ENCODE data around the gene SLC38A10.

The SLC38A10 gene

DNA sequence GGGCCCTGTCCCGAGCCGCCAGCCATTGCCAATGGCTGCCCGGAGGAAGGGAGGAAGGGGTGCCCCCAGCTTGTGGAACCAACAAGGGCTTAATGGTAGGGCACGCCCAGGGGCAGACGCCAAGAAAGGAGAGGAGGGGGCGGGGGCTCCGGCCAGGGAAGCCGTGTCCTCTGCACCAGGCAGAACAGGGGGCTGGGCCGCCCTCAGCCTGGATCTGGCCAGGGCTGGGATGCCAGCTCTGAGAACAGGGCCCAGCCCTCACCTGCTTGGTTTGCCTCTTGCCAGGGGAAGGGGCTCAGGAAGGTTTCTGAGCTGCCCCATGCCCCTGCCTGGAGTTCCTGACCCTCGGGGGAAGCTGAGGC, 35.8 kb upstream of the SLC38A10 start:
- DNase-seq: no peak

DNA sequence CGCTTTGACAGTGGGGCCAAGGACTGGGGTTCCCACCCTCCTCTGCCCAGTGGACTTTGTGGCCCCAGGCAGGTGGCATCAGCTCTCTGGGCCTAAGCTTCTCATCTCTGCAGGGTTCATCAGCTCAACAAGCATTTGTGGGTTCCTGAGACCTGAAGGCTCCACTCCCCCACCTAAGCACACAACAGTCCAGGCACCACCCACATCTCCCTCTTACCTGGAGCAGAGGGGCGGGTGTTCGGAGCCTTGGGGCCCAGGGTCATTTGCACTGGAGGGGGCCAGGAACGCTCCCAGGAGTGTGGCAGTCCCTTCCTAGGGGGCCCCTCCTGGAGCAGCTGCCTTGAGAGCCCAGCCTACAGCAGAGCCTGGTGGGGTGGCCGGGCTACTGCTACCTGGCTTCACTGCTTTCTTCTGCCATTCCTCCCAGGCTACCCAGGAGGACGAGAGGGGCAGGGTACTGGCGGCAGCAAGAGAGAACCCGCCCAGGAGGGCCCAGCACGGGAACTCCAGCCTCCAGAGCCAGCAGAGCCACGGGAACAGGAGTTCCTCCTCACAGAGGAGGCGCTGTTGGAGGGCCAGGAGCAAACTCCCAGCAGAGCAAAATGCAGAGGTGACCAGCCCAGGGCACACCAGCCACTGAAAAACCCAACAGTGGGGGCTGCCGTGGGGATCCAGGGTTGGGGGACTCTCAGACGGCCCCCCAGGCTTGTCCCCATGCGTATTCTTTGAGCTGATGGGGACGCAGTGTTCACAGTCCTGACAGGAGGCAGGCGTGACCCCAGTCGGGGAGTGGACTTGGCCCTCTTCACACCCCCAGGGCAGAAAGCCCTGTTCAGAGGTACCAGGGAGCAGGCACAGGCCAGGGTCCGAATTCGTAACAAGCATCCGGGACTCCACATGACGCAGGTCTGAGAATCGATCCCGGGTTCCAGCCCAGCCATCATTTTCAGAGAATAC, 35.1 kb upstream of the SLC38A10 start:
- DNase-seq: no peak

DNA sequence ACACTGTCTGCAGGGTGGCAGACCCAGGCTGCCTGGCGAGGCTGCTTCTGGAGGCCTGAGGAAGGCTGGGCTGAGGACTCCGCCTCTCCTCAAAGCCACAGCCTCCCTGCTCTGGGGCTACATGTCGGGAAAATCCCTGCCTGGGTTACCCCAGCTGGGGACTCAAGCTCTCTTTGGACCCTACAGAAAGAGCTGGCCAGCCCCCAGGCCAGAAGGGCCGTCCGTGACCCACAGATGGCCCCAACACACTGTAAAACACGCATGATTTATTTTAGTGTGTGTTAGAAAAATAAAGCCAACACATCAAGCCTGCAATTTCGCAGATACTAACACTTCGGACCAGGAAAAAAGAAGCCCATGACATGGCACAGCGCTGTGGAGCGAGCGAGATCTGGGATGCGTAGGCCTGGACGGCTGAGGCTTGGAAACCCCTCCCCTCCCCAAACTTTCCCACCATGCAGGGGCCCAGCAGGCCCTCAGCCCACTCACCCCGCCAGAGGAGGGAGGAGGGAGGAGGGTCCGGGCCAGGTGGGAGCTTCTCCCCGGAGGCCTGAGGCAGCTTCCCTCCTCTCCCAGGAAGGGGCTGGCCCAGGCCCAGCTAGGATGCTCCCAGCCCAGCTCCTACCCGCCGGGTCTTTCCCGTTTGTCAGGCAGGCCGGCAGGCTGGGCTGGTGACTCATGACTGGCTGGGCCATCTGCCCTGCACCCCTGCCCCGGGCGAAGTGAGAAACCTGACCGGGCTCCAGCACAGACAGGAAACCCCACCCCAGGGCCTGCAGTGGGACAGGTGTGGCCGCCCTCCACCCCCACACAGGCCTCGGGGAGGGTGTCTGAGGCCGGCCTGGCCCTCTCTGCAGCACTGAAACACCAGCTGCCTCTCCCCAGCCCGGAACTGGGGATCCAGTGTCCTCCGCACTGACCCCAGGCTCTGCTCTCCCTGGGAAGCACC, 34.1 kb upstream of the SLC38A10 start:
- no peak for DNase-seq

DNA sequence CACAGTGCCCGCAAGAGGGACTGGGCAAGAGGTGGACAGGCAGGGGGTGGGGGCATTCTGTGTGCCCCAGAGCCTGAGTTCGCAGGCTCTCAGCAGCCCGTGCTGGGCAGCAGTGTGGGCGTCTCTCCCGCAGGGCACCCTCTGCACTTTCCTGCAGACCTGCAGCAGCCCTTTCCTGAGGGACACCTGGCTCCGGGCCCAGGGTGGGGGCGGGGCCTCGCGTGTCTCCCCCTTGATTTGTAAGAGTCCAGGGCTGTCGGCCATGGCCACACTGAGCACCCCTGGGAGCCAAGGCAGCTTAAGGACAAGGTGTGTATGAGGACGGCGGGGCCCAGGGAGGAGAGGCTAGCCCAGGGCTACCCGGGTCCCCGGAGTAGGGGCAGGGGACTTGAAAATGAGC, 33.4 kb upstream of the SLC38A10 start:
- no peak for DNase-seq

DNA sequence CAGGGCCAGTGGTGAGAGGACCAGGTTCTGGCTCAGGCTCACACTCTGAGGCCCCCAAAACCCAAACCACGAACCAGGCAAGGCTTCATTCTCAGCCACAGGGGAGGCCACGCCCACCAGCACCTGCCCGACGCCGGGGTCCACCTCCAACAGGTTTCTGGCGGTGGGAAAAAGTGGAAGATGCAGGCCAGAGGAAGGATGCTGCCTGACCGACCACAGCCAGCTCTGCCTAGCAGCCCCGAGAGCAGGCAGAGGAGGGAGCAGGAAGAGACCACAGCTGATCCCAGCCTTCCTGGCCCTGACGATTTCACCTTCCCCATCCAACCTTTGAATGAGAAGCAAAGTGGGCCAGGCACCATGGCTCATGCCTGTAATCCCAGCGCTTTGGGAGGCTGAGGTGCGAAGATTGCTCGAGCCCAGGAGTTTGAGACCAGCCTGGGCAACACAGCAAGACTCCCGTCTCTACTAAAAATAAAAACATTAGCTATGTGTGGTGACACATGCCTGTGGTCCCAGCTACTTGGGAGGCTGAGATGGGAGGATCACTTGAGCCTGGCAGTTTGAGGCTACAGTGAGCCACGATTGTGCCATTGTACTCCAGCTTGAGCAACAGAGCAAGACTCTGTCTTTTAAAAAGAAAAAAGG, 30.7 kb upstream of the SLC38A10 start:
- DNase-seq: no peak

DNA sequence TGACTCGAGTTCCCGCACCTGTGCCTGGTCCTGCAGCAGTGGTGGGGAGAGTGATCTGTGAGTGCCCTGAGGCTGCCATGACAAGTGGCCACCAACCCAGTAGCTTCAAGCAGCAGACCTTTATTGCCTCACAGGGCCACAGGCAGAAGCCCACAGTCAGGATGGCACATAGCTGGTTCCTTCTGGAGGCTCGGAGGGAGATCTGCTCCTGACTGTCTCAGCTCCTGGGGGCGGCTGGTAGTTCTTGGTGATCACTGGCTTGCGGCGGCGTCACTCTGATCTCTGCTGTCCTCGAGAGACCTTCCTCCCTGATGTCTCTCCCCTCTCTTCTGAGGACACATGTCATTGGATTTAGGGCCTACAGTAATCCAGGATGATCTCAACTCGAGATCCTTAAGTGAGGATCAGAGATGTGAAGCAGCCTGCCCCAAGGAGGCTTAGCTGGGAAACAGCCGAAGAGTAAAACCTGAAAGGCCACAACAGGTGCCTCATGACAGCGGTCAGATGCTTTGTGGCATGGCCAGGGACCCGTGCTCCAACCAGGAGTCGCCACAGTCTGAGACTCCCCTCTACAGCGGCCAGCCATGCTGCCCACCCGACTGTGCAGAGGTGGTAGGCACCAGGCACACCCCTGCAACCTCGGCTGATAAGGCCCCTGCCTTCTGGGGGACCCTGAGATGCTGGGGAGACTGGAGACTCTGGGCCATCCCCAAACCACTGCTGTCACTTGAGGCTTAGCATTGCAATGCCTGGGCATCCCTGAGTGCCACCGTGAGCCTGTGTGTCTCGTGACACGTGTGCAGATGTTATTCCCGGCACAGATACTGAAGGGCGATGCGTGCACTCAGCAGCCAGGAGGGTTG, 30.0 kb upstream of the SLC38A10 start:
- DNase-seq: no peak

DNA sequence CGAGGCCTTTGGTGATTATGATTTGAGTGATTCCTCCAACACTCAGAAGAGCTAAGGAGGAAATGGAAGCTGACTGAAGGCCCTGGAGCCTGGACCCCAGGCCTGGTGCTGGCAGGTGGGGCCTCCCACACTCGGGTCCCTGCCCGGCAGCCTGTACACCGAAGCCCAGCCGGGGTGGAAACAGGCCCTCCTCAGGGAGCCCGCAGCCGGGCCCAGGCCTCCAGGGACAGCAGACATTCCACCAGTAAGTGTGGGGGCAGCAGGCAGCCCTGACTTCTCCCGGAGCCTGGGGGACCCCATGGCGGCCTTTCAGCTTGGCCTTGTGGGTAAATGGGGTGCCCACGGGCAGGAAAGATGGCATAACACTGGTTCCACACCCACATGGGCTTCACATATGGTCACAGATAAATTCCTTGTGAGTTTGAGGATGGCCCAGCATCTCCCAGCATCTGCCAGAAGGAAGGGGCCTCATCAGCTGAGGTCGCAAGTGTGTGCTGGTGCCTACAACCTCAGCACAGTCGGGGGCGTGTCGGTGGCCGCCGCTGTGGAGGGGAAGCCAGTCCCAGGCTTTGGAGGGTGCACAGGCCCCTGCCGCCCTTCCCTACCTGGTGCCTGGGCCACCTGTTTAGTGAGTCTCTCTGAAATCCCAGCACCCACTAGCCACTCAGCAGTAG, 29.2 kb upstream of the SLC38A10 start:
- DNase-seq: no peak

DNA sequence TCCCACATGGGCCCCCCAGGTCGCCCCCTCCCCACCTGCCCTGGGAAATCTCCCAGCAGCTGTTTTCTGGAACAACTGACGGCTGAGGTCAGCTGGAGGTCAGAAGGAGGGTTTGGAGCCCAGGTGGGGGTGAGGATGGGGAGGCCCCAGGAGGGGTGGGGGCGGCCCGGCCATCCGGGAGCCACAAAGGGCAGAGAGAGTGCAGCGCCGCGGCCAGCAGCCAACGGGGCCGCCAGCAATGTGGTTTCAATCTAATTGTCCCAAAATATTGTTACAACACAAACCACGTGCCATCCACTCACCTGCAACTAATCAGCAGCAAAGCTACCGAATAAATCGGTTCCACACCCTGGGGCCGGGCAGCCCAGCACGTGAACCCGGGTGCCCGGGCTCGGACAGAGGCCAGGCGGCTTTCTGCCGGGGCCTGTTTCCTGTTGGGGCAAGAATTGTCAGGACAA, 28.3 kb upstream of the SLC38A10 start:
- DNase-seq: no peak

DNA sequence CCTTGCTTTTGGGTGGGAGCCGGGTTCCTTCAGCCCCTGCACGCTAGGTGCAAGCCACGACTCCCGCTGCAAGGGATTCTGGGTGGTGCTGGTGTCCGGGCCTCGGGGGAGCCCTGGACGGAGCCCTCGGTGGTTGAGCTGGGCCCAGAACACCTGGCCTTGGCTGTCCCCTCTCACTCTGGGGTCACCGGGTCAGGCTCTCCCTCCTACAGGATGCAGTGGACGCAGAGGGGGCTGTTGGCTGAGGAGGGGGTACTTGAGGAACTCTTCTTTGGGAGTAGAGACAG, 27.9 kb upstream of the SLC38A10 start:
- no peak for DNase-seq

DNA sequence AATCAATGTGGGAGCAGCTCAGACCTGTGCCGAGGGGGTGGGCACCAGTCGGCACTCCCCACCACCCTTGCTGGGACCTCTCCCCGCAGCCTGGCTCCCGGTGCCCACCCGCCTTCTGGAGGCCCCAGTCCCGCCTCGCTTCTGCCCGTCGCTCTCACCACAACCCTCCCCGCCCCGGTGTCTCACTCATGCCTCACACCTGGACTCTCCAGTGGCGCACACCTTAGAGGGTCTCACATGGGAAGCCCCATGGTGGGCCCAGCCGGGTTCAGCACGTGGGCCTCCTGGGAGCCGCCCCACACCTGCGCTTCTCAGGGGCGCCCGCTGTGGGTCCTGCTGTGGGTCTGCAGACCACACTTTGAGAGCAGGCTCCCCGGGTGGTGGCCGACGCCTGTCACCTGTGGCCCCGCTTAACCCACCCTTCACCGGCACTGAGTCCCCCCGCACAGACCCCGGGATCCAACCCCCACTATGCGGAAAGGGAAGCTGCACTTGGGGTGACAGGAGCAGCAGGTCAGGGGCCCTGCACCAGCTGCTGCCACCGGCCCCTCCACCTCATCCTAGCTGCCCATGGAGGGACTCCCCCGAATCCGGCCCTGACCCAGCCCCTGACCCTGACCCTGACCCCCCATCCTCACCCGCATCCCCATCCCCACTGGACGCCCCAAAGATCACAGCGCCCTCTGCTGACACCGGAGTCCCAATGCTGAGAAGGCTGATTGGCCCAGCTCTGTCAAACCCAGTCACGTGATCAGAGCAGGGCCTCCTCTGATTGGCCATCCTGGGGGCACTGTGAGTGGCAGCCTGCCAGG, 27.4 kb upstream of the SLC38A10 start:
- DNase-seq: peak; percentile 61

DNA sequence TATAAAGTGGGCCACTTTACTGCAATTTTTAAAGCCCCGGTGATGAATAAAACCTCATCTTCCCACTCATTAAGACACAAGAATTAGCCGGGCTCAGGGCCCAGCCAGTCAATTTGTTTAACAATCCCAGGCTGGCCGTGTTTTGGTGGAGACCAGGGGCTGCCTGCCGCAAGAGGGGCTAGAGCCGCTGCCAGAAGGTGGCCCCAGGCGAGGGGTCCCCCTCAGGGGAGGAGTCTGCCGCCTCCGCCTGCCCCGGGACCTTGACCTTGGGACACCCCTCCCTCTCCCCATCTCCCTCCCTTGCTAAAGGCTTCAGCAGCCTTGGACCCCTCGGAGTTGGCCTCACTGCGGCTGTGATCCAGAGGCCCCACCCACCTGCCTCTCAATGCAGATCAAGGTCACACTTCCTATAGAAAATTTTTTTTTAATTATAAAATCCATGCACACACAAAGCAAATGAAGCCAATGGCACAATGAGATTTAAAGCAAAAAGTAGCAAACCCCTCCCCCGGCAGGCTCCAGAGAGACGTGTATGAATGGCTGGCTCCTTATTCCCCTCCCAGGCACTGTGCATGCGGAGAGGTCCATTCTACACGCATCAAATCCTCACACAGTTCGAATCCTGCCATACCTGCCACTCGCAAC, 23.0 kb upstream of the SLC38A10 start:
- no peak for DNase-seq

DNA sequence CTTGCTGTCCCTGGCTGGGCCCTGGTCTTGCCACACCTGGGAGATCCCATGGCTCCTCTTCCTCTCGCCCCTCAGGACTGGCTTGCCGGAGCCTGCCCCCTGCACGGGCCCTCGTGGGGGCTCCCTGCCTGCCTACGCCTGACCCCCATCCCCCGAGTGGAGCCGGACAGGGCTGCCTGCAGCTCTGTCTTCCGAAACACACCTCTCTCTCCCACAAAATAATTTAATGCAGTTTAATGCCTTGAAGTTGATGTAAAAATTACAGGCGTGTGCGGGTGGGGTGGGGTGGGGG, 22.4 kb upstream of the SLC38A10 start:
- DNase-seq: no peak

DNA sequence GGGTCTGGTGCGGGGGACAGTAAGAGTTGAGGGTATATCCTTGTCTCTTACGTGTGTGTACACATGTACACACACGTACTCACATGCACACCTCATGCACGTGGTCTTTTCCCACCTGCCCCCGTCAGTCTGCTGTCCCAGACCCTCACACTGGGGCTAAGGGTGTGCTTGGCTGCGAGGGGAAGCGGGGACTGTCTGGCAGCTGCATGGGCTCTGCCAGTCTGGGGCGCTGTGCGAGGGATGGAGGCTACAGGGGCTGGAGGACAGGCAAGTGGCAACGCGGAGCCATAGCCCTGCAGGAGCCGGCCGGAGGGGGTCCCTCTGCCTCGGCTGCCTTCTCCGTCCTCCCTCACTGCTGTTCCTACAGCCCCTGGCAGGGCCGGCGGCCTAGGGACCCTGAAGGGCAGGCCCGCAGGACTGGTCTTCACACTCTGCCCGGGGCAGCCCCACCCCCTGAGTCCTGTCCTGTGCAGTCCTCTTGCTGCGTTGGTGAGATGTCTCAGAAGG, 20.8 kb upstream of the SLC38A10 start:
- no peak for DNase-seq

DNA sequence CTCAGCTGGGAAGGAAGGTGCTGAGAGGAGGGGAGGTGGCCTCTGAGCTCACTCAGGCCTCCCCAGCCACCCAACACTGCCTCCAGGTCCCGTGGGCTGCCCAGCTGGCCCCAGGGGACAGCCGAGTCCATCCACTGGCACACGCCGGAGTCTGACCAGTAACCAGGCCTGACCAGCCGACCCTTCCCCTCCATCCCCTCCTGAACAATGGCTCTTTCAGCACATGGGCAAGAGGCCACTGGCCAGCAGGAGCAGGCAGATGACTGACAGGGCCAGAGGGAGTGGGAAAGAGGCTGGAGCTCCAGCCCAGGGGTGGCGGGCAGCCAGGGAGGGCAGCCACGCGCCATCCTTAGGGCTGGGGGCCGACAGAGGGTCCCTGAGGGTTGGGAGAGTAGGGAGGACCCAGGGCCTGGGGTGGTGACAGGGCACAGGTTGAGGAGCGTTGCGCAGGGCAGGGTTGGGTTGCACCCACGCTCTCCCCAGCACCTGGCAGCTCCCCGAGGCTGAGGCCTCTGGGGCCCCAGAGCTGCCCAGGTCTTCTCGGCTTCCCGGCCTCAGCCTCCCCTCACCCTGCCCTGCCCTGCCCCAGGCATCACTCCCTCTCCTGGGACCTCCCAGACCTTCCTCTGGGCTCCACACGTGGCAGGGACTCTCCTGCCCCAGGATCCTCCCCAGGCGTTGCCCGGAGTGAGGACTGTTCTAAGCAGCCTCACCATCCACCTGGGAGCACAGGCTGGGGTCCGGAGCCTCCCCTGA, 20.2 kb upstream of the SLC38A10 start:
- DNase-seq: no peak

DNA sequence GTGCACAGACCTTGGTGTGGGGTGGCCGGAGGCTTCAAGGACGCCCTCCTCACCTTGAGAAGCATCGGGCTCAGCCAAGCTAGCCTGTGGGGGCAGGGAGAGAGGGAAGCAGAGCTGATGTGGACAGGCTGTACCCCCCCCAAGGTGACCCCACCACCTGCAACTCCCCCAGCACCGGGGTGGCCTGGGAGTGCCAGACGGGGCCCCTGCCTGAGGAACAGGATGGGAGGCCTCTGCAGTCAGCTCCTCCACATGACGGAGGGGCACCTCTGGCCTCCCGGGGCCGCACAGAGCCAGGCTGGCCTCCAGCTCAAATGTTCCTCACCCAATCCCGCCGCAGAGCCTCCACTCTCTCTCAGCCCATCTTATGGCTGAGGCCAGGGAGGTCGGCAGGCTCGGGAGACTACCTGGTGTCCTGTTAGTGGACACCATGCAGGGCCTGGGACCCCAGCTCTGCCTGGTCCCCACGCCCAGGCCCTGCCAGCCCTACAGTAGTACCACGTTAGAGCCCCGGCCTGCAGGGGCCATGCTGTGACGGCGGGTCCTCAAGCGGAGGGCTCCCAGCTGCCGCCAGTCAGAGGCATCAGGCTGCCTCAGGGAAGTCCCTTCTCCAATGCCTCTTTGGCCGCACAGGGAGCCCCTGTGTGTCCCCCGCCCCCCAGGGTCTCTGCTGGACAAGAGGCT, 19.4 kb upstream of the SLC38A10 start:
- DNase-seq: no peak

DNA sequence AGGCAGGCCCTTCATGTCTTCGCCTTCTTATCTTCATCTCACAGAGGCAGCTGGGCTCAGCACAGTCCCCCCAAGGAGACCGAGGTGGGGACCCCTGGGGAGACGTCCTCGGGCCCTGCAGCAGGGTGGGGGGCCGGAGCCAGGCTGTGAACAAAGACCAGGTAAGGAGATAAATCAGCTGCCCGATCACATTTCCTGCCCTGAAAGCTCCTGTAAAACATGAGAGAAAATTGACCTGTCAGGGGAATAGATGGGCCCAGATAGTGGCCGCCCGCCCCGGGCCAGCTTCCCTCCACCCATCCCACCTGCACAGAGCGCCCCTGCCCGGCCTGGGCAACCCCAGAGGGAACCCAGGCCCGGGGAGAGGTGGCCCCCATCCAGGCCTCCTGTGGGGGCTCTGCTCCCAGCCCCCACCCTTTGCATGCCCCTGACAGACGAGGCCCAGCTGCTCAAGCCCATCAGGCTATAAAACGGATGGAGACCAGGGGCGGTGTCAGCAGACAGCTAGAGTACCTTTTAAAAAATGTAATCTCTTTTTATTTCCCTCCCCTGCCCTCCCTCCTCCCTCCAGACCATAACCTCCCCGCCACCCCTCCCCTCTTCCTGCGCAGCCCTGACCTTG, 18.8 kb upstream of the SLC38A10 start:
- no peak for DNase-seq

DNA sequence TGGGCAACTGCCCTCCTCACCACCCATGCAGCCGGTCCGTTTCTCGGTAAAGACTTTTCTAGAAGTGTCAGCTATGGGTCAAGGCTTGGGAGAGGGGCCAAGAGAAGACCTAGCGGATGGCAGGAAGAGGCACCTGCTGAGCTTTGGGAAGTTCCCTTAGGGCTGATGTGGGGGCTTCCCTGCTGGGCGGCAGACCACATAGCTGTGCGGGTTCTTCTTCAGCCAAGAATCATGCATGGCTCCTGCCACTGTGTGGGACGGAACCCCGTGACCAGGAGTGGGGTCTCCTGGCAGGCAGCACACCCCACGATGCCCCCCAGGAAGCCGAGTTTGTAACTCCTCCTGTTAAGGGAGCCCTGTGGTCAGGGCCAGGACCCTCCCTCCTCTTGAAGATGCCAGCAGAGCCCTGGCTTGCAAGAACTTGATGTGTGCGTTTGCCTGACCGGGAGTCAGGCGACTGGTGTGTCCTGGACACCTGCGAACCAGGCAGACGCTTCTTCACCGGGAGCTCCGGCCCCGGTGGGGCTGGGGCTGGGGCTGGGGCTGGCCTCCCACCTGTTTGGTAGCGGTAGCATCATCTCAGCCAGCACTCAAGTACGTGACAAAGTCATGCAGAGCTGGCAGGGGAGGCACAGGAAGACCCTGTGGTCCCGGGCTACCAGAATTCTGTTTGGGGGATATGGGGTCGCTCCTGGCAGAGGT, 17.7 kb upstream of the SLC38A10 start:
- no peak for DNase-seq

DNA sequence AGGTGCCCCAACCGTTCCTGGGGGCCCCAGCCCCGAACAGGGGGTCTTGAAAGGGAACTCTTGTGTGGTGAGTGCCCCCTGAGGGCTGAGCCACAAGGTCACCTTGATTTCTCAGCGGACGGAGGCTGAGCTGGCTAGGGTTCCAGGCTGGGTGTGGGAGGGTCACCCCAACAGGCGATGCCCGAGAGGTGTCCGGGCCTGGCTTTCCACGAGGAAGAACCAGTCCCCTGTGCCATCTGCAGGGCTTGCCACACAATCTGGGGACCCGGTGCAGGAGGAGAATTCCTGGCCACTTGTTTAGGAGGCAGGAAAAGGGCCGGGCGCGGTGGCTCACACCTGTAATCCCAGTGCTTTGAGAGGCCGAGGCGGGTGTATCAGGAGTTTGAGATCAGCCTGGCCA, 16.8 kb upstream of the SLC38A10 start:
- DNase-seq: no peak

All from stimulated activated CD4-positive, alpha-beta T cell treated with anti-CD3 and anti-CD28 coated beads, Interleukin-15, amount 100 ng/mL, for 24 hours (primary cell).